ENCODE data around the gene FADD.

DNA sequence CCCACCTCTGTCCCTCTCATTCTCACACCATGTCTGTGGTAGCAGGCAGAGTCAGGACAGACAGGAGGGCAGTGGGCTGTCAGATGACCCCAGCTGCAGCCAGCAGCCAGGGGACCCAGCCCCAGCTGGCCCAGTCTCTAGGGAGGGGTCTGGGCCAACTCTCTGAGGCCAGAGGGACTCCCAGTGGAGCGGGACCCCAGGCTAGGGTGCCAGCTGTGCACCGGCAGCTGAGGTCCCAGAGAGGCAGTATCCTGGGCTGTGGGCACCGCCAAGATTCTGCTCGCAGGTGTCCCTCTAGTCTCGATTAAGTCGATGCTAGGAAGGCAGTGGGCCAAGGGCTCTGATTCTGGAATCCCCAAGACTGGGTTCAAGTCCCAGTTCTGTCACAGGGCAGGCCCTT, 16.7 kb upstream of the FADD start:
- TF ChIP-seq, protein P1, sequence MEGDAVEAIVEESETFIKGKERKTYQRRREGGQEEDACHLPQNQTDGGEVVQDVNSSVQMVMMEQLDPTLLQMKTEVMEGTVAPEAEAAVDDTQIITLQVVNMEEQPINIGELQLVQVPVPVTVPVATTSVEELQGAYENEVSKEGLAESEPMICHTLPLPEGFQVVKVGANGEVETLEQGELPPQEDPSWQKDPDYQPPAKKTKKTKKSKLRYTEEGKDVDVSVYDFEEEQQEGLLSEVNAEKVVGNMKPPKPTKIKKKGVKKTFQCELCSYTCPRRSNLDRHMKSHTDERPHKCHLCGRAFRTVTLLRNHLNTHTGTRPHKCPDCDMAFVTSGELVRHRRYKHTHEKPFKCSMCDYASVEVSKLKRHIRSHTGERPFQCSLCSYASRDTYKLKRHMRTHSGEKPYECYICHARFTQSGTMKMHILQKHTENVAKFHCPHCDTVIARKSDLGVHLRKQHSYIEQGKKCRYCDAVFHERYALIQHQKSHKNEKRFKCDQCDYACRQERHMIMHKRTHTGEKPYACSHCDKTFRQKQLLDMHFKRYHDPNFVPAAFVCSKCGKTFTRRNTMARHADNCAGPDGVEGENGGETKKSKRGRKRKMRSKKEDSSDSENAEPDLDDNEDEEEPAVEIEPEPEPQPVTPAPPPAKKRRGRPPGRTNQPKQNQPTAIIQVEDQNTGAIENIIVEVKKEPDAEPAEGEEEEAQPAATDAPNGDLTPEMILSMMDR (IDR thresholded peaks at IDR 0.05; ENCODE audit: extremely low read depth in 1 of 2, insufficient read depth in 1 of 2, low read depth in 1 of 2, low read length in 2 of 2), result no peak
- TF ChIP-seq MAX (IDR thresholded peaks at IDR 0.05; ENCODE audit: insufficient read depth, insufficient read length) (no peak), POLR2AphosphoS5 (IDR thresholded peaks at IDR 0.05; ENCODE audit: insufficient read depth, low read depth, low read length) (no peak), EZH2 (IDR thresholded peaks at IDR 0.05; ENCODE audit: borderline replicate concordance, low read depth, low read length, severe bottlenecking) (no peak), POLR2A (IDR thresholded peaks at IDR 0.05; ENCODE audit: low read depth, low read length) (no peak)

Data from endothelial cell of umbilical vein (primary cell).